NCI-H187 (cell line): ENCODE measurements around the gene ADGRL1.
"Not testable (repeated sequence)": the region's sequence is repeated elsewhere in the genome, so short reads cannot be mapped to it uniquely, and the experiment has no call there.

Source experiments
- DNase-seq, 2 experiments: peaks; one replicate each; lab custom pipeline; 2025; lab: John Stamatoyannopoulos, UW

ADGRL1 gene

GRCh38 chr19:14161305-14161704, 44.7 kb downstream of the ADGRL1 start:
- no peak for DNase-seq

DNA sequence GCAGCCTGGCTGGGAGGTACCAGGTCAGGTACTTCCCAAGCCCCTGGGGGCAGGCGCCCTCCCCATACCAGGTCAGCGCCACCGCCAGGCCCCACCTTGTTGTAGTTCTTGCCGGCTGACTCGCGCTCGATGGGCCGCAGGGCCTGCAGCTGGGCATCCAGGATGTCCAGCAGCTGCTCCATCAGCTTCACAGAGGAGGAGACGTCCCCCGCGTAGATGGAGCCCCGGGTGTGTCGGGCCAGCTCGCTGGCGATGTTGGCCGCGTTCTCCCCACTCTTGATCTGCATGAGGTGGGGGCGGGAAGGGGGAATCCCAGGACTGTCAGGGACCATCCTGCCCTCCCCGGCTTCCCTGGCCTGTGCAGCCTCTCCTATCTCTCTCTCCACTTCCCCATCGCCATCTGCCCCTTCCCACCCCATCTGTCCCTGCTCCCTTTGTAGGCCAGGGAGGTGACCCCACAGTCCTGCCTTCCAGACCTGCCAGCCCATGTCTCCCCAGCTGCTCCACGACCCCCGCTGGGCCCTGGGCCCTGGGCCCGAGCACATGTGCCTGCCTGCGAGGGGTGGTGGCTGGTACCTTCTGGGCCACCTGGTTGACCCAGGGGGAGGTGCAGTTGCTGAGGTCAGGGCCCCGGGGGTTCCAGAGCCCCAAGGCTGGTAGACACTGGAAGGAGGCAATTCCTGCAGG, 45.8 kb downstream of the ADGRL1 start:
- no peak for DNase-seq

DNA sequence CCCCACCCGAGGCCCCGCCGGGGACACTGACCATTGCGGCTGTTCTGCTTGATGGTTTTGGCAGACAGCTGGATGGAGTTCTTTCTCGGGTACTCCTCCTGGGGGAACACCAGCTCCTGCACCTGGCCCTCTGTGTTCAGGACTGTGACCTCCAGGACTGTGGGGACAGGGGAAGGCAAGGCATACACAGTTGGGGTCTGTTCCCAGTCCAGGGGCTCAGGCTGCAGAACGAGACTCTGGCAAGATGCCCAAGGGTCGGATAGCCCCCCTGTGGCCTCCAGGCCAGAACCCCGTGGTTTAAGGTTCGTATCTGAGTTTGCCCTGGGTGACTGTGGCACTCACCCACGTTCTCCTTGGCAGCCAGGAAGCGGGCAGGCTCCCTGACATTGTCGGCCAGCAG, 46.9 kb downstream of the ADGRL1 start:
- no peak for DNase-seq

DNA sequence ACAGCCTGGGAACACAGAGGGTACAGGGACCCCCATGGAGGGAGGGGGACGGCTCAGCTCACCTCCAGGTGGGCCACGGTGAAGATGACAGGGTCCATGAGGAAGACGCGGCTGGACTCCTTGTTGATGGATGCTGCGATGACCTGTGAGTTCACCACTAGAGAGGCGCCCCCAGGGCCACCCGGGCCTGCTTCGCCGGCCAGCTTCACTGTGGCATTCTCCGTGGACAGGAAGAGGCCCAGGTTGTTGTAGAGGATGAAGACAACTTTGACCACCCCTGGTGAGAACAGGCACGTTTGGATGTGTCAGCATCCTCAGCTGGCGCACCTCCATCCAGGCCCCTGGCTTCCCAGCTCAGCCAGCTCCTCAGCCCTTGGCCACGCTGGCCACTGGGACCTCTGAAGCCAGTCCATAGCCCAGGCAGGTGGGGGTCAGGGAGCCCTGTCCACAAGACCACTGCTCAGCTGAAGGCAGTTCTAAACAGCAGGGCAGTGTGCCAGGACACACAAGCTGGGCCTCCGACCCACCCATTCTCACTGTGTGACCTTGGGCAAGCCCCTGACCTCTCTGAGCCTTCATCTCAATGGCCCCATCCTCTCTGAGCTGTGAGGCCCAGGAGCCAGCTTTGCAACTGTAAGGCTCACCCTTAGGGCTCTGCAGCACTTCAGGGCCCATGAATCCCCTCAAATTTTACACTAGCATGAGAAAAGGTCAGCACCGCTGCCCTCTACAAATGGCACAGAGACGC, 47.5 kb downstream of the ADGRL1 start:
- DNase-seq, result no peak

- DNase-seq, result no peak
Observed at GRCh38 chr19:14156971-14157717, 48.8 kb downstream of the ADGRL1 start.

DNA sequence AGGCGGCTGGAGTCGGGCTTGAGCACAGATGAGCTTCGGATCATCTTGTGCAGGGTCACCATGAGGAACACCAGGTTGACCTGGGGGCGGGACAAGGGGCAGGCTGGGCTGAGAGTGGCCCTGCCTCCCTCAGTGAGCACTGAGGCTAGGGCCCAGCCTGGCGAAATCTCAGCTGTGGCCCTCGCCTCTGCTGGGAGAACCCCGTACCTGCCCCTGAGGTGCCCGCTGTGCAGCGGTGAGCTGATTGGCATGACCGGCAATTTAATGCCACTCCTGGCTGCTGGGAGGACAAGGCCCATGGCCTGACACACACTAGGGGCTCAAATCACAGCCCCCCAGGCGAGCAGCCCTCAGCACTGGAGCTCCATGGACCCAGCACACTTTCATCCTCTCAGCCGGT, 49.8 kb downstream of the ADGRL1 start:
- DNase-seq, result no peak

DNA sequence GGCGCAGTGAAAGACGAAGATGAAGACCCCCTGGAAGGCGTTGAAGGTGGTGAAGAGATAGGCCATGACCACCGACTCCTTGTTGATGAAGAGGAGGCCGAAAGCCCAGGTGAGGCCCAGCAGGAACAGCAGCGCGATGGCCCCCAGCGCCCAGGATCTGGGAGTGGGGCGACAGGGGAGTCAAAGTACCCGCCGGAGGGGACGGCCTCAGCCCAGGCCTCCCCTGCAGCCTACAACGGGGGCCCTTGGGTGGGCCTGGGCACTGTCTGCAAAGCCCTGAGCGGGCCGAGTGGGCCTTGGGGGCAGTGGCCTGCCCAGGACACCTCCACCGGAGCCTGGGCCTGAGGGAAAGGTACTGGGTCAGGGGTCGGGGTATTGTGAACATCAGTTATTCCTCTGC, 50.6 kb downstream of the ADGRL1 start:
- DNase-seq, result no peak

GRCh38 chr19:14152713-14153112, 53.3 kb downstream of the ADGRL1 start:
- DNase-seq, result no peak

- no peak for DNase-seq
Observed at GRCh38 chr19:14150770-14151661, 55.0 kb downstream of the ADGRL1 start.

GRCh38 chr19:14150041-14150769, 55.8 kb downstream of the ADGRL1 start:
- DNase-seq, result no peak

GRCh38 chr19:14149509-14149994, 56.4 kb downstream of the ADGRL1 start:
- no peak for DNase-seq

GRCh38 chr19:14148751-14149410, 57.1 kb downstream of the ADGRL1 start:
- no peak for DNase-seq

- DNase-seq, result no peak
Observed at GRCh38 chr19:14147797-14148605, 58.0 kb downstream of the ADGRL1 start.

GRCh38 chr19:14146789-14147216, 59.2 kb downstream of the ADGRL1 start:
- no peak for DNase-seq

DNA sequence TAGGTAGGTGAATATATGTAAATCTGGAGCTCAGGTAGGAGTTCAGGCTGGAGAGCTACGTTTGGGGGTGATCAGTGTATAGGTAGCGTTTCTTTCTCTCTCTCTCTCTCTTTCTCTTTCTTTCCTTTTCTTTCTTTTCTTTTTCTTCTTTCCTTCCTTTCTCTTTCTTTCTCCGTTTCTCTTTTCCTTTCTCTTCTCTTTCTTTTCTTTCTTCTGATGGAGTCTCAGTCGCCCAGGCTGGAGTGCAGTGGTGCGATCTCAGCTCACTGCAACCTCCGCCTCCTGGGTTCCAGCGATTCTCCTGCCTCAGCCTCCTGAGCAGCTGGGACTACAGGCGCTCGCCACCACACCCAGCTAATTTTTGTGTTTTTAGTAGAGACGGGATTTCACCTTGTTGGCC, 59.8 kb downstream of the ADGRL1 start:
- not testable (repeated sequence) for DNase-seq

DNA sequence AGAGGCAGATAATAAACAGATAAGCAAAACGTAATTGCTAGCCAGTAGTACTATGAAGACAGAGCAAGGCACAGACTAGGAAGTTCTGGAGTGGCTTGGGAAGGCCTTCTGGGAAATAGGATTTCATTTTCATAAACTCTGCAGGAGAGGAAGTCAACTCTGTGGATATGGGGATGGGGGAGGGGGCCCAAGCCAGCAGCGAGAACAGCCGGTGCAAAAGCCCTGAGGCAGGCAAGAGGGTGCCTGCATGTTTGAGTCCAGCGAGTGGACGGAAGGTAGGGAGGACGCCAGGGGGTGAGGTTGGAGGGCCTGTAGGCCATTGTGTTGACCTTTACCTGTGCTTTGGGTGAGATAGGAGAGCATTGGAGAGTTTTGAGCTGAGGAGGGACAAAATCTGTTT, 60.6 kb downstream of the ADGRL1 start:
- no peak for DNase-seq

- no peak for DNase-seq
Observed at GRCh38 chr19:14142262-14143190, 63.4 kb downstream of the ADGRL1 start.

- DNase-seq, result no peak
Observed at GRCh38 chr19:14141041-14141440, 64.9 kb downstream of the ADGRL1 start.
